HG03175 (cell line): Measurements from ENCODE around the gene GOLT1A.

ENCODE experiments used
- ATAC-seq: cut with Tn5 transposase; IDR thresholded peaks from one replicate; pipeline ENCODE4 v1.9.1; 2021; ENCODE audit warnings: mild to moderate bottlenecking, moderate library complexity; ENCODE audit not compliant: unreplicated experiment

The GOLT1A gene

DNA sequence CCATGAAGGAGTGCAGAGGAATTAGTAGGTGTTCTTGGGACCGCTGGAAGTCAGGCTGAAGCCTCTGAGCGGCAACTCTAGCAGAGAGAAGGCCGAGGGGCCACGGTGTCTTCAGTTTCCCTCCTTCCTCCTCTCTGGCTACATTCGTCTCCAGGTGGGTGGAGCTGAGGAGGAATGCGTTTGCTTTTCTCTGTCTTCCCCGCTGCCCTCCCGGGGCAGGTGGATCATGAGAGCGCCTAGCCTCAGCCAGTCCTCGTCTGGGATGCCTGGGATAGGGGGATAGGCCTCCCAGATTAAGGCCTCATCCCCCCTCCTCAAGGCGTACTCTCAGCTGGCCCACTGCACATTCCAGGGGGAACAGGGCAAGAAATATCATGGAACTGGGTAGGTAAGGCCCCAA lies 7.5 kb upstream of the GOLT1A start:
- no peak for ATAC-seq

DNA sequence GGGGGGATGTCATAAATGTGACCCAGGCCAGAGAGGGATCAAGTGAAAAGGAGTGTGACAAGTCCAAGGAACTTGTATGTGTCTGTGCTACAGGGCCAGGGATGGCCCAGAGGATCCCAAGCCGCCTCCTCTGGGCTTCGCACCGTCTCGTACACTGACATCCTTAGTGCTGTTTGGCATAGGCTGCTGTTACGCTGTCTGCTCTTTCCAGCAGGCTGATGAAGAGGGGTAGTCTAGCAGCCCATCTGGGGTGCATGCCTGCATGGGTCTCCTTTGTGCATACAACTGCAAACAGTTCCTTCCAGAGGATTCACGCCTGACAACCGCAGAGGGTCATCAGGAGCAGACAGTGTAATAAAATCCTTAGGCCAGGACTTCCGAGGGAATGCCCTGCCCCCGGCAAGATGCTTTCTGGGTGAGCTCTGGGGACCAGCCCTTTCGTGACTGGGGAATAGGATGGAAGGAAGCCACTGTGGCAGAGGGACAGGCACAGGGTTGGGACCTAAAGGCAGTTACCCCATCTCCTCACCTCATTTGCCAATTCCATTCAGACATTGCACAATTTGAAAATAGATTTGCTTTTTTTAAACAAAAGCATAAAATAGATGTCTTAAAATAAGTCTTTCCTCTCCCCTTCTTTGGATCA lies 6.3 kb upstream of the GOLT1A start:
- no peak for ATAC-seq

DNA sequence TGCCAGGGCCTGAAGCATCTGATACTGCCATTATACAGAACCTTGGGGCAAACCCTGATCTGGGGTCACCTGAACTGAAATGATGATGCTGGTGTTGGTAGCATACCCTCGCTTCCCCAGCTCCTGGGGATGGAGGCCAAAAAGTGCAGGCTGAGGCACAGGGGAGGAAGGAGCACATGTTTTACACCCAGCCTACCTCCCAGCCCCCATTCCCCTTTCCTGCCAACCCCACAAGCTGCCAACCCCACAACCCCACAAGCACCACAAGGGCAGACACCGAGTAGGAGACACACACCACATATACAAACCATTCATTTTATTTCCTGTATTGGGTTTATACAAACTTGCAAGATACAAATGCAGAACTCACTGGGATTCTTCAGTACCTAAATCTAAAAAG lies 4.8 kb upstream of the GOLT1A start:
- no peak for ATAC-seq

DNA sequence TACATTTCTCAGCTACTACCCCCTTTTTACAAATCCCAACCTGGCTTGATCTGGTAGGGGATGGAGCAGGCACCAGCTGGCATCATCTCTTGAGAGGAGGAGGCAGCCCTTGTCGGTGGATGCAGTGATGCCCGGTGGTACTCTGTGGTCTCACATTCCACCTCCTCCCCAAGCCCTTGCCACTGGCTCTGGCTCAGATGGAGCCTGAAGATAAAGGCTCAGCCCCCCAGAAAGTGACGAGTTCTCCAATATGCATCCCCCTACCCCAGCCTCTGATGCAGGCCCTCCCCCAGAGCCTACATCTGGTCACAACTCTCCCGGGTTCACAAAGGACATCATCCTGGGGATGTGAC lies 3.8 kb upstream of the GOLT1A start:
- no peak for ATAC-seq

DNA sequence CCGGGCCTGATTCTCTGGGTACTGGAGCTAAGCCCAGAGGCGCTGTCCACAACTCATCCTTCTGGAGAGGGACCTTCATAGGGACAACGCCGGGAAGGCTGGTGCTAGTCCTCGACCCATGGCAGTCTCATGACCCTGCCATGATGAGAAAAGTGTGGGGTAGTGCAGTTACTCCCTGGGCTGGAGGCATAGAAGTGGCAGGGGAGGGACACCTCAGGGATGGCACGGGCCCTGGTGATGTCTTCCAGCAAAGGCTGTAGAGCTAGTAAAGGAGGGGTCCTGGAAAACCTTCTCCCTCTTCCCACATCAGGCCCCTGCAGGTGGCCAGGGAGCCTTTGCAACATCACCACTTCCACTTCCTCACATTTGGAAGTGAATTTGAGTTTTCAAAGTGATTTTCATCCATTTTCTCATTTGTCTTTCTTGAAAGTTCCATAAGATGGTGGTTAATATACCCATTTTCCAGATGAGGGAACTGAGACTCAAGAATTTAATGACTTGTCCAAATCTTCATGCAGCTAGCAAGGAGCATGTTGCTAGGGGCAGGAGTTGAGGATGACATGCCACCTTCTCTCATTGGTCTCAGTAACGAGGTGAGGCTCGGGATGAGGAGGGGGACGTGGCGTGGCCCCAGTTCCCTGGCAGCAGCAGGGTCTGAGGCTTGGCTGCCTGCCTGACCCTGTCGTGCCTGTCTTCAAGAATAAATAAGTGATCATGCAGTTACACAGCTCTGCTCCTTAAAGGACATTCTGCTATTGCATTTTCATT lies 3.3 kb upstream of the GOLT1A start:
- no peak for ATAC-seq

DNA sequence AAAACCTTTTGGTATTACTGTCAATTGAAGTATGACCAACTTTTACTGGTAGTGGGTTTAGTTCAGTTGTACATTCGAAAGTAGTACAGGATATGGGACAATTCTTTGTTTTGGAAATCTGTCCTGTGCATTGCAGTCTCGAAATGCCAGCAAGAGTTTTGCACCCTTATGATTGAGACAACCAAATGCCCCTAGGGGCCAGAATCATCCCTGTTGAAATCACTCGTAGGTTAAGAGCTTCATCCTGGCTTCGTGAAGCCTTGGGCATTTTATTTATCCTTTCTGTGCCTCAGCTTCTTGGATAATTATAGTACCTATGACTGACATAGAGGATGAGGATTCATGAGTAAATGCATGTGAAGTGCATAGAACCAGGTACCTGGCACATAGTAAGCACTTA lies 2.4 kb upstream of the GOLT1A start:
- ATAC-seq, result no peak

DNA sequence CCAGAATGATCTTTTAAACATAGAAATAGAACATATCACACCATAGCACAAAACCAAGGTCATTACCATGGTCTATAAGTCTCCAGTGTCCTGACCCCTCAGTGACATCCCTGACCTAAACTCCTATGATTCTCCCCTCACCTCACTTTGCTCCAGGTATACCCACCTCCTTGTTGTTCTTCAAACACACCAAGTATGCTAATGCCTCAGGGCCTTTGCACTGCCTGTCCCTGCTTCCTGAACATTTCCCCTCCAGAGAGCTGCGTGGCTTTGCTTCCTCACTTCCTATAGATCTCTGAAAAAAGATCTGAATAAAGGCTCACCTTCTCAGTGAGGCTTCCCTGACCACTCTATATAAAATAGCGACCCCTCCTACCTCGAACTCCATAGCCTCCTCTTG lies 1.1 kb downstream of the GOLT1A start:
- no peak for ATAC-seq

DNA sequence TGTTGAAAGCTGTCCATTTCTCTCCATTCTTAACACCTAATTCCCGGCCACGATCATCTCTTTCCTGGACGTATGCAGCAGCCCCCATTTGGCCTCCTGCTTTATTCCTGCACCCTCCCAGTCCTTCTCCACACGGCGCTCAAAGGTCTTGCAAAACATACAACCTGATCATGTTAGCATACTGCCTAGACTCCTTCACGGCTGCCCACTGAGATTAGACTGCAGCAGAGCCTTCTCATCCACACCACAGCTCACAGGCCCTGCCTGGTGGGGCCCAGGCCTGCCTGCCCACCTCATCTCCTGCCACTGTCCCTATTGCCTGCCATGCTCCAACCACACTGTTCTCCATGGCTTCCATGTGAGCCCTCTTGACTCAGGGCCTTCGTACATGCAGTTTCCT lies 2.7 kb downstream of the GOLT1A start:
- no peak for ATAC-seq

DNA sequence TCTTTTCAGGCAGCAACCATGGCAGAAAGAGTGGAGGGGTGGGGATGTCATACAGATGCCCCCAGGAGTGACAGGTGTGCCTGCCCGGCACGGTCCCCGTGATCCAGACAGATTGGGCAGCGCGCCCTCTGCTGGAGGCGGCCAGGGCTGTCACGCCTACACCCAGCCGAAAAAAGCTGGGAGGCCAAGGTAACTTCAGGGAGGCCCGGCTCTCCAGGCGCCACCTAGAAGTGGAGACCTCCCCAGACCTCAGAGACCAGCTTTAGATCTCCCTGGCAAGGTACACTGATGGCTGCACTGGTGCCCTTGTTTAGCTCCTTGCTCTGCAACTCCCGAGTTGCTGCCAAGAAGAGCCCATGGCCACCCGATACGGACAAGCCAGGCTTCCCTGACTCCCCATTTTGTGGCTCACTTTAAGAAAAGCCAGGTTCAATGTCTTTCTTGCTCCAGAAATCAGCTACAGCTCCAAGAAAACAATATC lies 6.6 kb downstream of the GOLT1A start:
- ATAC-seq, result peak; percentile 60

DNA sequence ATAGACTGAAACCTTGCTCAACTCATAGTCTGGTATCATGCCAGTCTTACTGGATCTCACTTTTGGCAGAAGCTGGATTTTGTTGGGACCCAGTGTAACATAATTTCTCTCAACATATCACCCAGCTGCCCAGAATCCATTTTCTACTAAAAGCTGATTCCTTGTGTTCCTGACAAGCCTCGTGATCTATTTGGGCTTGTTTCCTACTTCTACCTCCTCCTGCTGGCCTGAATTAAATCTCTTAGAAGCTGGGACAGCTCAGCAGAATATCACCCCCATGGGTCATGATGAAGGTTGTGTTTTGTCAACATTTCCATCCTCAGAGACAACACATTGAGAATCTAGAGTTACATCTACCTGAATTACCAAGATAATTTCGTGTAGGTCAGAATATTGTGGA lies 7.7 kb downstream of the GOLT1A start:
- no peak for ATAC-seq

DNA sequence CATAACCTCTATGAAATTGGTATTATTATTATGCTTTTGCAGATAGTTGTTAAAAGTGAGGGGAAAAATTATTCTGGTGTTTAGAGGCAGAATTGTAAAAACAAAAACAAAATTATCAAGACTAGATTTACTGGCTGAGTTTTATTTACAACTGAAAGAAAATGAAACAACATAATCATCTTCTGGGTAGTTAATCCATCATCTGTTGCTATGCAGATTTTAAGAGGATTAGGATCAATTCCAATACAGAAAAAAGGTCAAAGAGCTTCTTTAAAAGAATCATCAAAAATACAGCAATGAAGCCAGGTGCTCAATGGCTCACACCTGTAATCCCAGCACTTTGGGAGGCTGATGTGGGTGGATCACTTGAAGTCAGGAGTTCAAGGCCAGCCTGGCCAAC lies 8.3 kb downstream of the GOLT1A start:
- no peak for ATAC-seq

DNA sequence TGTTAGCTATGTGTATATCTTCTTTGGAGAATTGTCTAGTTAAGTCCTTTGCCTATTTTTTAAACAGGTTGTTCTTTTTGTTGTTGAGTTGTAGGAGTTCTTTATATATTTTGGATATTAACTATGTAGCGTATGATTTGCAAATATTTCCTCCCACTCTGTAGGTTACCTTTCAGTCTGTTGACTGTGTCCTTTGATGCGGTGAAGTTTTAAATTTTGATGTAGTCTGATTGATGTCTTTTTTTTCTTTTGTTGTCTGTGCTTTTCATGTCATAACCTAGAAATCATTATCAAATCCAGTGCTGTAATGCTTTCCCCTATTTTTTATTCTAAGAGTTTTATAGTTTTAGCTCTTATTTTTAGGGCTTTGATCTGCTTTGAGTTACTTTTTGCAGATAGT lies 8.8 kb downstream of the GOLT1A start:
- ATAC-seq, result no peak

DNA sequence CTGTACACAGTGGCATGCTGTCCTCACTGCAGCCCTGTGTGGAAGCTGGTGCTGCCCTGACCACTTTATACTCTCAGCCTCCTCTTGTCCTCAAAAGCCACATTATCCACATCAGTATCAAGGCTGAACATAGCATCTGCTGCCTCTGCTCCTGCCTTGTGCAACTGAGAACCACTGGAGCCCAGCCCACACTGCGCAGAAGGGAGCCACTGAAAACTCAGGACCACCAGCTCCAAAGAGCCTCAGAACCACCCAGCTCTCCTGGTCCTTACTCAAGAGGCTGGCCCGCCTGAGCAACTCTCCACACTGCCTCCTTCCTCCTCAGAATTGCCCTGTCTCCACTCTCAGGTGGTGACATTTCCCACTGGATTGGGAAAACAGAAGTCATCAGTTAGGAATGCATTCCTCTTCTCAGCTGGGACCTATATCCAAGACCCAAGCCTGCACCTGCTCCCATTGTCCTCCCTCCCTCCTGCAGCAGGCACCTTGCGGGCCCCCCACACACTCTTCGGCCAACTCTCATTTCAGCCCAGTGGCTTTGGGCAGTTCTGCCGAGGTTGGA lies 10.5 kb downstream of the GOLT1A start:
- ATAC-seq, result no peak

DNA sequence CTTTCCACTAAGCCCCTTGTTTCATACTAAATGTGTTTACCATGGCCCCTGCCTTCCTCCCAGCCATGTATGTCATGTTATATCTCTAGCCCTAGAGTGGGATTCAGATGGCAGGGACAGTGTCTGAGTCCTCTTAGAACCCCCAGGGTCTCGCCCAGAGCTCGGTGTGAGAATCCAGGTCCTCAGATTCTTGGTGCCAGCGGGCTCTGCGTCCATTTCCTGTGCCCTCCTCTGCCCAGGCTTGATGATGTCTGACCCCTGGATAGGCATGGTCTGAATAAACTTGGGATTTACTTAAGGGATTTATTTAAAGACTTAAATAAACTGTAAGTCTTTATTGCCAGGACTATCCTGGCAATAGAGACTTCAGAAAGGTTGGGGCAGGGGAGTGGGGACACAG lies 11.3 kb downstream of the GOLT1A start:
- no peak for ATAC-seq

DNA sequence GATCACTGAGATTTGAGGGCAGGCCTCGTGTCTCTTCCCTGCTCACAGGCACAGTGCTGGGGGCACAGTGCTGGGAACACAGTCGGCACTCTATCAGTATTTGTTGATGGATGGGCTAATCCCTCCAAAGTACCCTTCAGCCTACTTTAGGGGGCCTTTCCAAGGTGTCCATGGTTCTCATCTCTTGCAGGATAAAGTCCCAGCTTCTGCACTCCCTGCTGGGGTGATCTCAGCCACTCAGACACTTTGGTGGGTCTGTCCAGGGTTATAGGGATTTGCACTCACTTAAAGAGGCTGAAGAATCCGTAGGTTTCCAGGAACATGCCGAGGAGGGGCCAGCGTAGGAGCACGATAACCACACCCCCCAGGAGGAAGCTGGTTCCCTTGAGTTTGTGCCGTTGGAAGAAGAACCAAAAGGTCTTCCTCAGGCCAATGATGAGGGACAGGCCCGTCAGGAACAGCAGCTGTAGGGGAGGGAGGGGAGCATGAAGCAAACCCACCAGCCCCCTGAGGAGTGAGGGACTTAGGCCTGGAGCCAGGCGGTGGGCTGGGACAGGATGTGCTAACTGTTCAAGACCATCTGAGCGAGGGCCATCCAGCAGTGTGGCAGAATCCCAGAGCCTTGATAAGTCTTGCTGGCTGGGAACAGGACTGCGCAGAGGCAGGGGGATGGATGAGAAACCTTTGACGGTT lies 12.3 kb downstream of the GOLT1A start:
- no peak for ATAC-seq

DNA sequence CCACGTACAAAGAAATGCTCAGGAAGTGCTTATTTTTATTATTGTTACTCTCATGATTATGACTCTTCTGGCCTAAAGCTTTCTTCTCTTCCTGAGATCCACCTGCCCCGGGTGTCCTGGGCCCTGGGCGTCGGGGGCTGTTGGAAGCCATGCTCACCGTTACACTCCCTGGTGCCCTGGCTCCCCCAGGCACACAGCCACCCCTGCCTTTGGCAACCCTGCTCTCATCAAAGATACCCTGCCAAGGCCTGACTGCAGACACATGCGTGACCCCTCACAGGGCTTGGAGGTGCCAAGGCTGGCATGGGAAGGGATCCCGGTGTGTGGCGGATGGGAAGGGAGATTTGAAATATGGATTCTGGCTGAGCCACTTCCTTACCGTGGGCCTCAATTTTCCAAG lies 14.2 kb downstream of the GOLT1A start:
- no peak for ATAC-seq

DNA sequence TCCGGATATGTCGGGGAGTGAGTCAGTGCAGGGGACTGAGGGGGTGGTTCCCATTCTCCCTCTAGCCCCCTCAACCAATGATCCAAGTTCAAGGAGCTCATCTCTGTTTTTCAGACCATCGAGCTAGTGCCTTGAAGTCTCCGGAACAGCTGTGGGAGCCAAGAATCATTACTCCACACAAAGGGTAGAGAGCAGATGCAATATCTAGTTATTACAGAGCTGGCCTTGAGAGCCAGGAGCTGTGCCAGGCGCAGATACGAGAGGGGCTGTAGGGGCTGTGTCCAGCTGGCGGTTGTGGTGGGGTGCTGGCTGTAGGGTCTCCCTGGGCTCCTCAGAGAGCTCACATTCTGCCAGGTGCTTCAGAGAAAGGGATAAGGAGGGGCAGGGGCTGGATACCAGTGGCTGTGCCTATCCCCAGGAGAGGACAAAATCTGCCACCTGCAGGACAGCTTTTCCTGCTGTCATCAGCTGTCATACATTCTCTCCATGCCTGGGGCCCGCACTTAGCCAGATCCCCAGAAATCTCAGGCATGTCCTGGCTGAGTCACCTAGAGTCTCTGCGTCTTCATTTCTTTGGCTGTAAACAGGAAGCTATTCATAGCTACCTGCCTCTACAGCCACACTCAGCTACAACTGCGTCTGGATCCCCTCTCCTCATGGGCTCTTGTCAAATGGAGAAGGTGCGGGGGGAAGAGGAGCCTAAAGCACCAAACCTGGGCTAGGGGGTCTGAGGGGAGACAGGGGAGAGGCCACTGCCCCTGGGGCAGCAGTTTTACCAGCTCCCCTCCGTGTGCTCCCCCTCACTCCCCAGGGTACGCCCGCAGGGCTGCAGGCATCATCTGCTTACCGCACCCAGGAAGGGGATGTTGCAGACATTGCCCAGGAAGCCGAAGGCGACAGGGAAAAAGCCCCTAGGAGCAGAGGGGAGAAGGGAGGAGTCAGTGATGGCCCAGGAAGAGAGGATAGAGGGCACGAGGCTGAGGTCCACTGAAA lies 15.1 kb downstream of the GOLT1A start:
- no peak for ATAC-seq

DNA sequence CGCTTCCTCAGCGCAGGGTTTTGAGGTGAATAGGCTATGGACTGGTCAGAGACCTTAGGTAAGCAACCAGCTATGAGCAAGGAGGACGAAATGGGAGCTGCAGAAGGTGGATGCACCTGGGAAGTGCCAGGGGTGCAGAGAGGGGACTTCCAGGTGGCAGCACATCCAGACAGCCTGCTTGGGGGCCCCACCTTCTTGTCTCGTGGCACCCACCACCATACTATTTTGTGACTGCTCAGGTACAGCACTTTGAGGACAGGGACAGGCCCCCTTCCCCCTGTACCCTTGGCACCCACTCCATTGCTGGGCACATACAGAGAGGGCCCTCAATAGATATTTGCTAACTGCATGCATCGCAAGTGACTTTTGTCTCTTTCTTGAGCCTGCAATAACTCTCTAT lies 16.7 kb downstream of the GOLT1A start:
- no peak for ATAC-seq

DNA sequence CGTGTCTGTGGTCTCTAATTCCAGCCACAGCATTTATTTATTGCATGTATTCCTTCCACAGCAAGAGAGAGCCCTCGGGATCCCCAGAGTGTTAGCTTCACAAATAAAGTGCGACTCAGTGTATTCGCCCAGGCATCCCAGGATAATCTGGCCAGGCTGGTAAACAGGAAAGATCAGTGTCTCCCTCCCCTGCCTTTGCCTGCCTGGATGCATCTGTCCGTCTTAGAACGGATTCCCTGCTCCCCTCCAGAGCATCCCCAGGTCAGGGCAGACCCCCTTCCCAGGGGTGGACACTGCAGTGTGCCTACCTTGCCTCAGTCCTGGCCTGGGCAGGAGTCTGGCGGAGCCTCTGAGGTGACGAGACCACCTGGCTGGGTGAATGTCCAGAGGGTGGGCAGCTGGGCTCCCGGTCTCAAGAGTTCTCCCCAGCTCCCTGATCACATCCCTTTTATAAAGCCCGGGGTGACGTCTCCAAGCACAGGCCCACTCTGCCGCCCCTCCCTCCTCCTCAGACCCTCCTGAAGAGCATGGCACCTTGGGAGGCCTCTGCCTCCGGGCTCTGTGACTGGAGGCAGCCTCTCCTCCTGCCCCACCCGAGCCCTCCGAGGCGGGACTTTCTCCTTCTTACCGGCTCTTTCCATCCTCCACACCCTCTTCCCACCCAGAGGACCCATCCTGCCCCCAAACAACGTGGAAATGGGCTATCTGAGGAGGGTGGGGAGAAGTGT lies 17.6 kb downstream of the GOLT1A start, which contains the start of gene KISS1:
KISS1 (minus strand) TSS at position 424 of the 728 bp plus-strand sequence. CDS start 3,615 bp downstream, outside the sequence.
- ATAC-seq, result no peak

DNA sequence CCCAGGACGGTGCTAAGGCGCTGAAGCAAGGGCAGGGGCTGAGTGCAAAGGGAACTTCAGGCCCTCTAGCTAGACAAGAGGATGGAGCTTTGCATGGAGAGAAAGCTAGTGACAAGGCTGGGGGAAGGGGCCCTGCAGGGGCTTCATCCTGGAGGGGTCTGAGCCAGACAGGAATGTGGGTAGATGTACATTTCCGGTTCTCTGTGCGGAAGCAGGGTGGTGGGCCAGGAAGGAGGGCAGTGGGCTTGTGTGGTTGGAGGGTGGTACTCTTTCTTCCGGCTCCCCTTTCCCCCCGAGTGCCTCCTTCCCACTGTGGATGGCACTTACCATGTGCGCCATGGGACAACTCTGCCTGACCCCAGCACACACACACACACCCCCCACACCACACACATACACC lies 19.0 kb downstream of the GOLT1A start:
- no peak for ATAC-seq
